GM18505 (cell line): ENCODE measurements around the gene FOXE1.

Source experiments
- ATAC-seq: cut with Tn5 transposase; IDR thresholded peaks from one replicate; pipeline ENCODE4 v1.9.1; 2021; ENCODE audit not compliant: unreplicated experiment
- POLR2A ChIP-seq: IDR thresholded peaks from 4 replicates; pipeline ENCODE4 v1.6.1; 2011; ENCODE audit warnings: borderline replicate concordance; ENCODE audit not compliant: insufficient read depth, insufficient read length; ENCODE audit errors: extremely low read depth

Gene FOXE1

GRCh38 chr9:97831843-97832636 lies 21.0 kb upstream of the FOXE1 start:
- TF ChIP-seq POLR2A = no peak
- ATAC-seq = no peak

DNA sequence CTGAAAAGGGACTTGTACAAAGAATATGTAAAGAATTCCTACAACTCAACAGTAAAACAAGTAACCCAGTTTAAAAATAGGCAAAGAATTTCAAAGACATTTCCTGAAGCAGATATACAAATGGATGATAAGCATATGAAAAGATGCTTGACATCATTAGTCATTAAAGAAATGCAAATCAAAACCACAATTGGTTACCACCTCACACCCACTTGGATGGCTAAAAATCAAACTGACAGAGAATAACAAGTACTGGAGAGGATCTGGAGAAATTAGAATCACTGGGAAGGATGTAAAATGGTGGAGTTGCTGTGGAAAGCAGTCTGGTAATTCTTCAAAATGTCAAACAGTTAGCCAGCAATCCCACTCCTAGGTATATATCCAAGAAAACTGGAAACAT lies 12.5 kb upstream of the FOXE1 start:
- no peak for TF ChIP-seq POLR2A
- no peak for ATAC-seq

- no peak for ATAC-seq
- no peak for TF ChIP-seq POLR2A
Measured at GRCh38 chr9:97842960-97843359, 10.1 kb upstream of the FOXE1 start.

- no peak for ATAC-seq
- no peak for TF ChIP-seq POLR2A
Measured at GRCh38 chr9:97845130-97845529, 7.9 kb upstream of the FOXE1 start.

DNA sequence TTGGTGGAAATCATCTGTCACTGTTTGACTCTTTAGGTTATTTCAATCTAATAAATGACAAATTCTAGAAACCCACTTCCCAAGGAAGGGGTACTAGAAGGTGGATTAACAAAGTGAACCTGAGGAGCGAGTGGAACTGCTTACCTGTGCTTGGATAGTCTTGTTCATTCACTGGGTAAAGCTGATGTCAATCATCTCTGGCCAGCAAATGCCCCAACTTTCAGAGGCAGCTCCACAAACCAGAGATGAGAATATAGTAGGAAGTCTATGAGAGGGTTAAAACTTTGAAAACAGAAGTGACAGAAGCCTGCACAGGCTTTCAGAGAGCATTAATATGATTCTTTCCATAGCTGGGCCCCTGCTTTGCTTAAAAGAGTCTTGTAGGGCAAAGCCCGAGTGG lies 7.3 kb upstream of the FOXE1 start:
- no peak for TF ChIP-seq POLR2A
- no peak for ATAC-seq

- no peak for TF ChIP-seq POLR2A
- no peak for ATAC-seq
Measured at GRCh38 chr9:97846347-97846746, 6.7 kb upstream of the FOXE1 start.

- no peak for TF ChIP-seq POLR2A
- no peak for ATAC-seq
Measured at GRCh38 chr9:97847474-97848214, 5.4 kb upstream of the FOXE1 start.

GRCh38 chr9:97848215-97848479 lies 4.9 kb upstream of the FOXE1 start:
- ATAC-seq = no peak
- TF ChIP-seq POLR2A = no peak

DNA sequence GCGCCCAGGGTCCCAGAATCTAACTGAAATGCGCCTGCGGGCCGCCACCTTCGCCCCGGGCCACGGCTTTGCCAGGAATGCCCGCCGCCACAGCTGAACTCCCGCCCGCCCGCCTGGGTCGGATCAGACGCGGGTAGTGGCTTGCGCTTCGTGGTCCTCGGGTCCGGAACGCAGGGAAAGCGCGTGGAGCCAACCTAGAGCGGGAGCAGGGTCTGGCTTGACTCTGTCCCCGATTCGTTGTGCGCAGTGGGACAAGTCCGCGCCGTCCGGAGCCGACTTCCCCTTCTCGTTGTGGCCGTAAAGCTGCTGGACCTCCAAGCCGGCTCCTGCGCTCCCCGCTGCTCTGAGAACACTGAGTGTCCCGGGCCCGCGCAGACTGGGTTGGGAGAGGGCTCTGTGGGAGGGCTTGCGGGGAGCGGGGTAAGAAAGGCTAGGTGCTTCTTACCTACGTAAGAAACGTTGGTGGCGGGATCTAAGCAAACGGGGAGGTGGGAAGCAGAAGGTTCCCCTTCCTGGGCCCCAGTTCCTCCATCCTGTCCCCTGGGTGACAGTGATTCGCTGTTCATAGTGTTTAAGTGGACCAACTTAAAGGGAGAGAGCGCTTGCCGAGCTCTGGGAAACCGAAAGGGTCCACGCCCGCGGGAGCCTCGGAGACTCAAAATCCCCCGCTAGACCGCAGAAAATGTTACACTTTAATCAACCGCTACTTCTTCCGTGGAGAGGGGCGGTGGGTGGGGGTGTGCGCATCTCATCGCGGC lies 4.4 kb upstream of the FOXE1 start:
- no peak for ATAC-seq
- TF ChIP-seq POLR2A = no peak

DNA sequence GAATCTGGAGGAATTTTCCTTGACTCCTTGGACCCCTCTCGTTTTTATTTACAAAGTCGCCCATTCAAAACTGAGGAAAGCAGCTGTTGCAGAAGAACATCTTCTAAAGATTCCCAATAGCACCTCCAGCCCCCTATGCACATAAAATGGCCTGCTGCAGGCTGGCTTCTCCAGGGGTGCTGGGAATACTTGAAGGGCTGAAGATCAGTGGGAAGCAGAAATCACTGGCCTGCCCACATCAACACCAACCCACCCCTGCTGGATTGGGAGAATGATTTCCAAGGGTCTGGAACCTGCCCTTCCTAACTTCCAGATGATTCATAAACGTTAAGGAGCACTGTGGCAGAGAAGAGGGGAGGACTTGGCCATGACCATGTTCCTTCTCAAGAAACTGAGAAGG lies 3.0 kb upstream of the FOXE1 start:
- no peak for TF ChIP-seq POLR2A
- no peak for ATAC-seq

DNA sequence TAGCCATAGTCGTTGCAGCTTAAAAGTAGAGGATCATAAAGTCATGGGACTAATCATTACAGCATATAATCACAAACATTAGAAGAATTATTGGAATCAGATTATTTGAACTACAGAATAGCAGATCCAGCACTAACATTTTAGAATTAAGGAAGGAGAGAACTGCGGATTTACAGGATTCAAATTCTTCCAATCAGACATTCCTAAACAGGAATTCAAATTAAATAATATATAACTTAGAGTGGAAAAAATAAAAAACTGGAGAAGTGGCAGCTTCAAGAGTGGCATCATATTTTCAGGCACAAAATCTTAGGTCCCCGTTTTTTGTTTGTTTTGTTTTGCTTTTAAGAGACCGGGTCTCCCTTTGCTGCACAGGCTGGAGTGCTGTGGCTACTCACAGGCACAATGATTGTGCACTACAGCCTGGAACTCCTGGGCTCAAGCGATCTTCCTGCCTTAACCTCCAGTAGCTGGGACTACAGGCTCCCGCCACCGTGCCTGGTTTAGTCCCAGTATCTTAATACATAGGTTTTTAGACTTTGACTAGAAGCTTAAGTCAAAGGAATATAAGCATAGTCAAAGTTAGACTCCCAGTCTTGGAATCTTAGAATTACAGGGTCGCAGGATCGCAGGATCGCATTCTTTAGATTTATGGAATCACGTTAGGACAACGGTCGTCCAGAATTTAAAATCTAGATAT lies 2.1 kb upstream of the FOXE1 start:
- no peak for ATAC-seq
- TF ChIP-seq POLR2A = no peak

- no peak for TF ChIP-seq POLR2A
- ATAC-seq = no peak
Measured at GRCh38 chr9:97851446-97851883, 1.6 kb upstream of the FOXE1 start.

DNA sequence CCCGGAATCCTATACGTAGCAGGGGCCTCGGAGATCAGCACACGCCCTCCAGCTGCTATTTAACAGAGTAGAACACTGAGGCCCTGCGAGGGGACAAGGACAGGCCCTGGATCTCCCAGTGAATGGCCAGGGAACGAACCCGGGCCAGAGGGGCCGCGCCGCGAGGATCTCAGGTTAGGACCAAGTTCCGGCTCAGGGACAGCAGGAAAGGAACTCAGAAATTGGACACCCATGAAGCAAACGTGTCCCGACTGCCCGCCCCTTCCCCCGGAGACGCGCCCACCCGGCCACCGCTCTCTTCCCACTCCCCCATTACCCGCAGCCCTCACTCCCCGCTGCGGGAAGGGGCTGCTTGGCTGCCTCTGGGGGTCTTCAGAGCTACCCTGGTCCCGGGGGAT lies 1.0 kb upstream of the FOXE1 start:
- ATAC-seq = no peak
- no peak for TF ChIP-seq POLR2A
